Stimulated activated memory B cell treated with anti-CD40 and anti-IgM and Interleukin-4, amounts not matched to agents 10 μg/mL and 1 μg/mL and 100 μg/mL, for 72 hours (primary cell): ENCODE measurements around the gene INIP.

Experiments
- ATAC-seq: fragments of 150-1000 bp; cut with Tn5 transposase; 2 replicates; pipeline ENCODE4 v1.10.0; 2021
- H3K27ac Mint-ChIP-seq: one replicate; pipeline ENCODE4 v1.8.0; 2022; ENCODE audit warnings: mild to moderate bottlenecking, mixed read lengths
- H3K27me3 Mint-ChIP-seq: one replicate; pipeline ENCODE4 v1.8.0; 2022; ENCODE audit warnings: mixed read lengths
- H3K36me3 Mint-ChIP-seq: one replicate; pipeline ENCODE4 v1.8.0; 2022; ENCODE audit warnings: mixed read lengths
- H3K4me1 Mint-ChIP-seq: one replicate; pipeline ENCODE4 v1.8.0; 2022; ENCODE audit warnings: mixed read lengths
- H3K4me3 Mint-ChIP-seq: one replicate; pipeline ENCODE4 v1.8.0; 2022; ENCODE audit warnings: mild to moderate bottlenecking, moderate library complexity, mixed read lengths
- H3K9me3 Mint-ChIP-seq: one replicate; pipeline ENCODE4 v1.8.0; 2022; ENCODE audit warnings: mixed read lengths

INIP gene

DNA sequence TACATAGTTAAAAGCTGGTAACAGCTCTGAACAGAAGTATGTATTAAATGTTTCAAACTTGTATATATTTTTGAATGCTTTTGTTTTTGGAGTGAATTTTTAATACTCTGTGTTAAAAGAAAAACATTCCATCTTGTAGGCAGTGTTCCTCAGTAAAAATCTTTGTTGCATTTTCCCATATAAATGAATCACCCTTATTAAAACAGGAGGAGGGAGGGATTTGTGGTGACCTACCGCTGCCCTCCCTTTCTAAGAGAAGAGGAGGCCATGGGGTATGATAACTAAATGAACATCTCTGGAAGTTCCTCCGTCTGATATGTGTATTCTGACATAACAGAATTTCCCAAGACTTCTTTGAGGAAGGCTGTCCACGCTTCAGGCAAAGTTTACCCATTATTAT is 53.4 kb downstream of the INIP start:
- no peak for ATAC-seq
- Mint-ChIP-seq H3K9me3 (no peaks in the 10 kb centered on the region), H3K4me3 (no peak overlapping the region), H3K27ac (no peak overlapping the region), H3K27me3 (no peaks in the 10 kb centered on the region), H3K4me1 (no peaks in the 10 kb centered on the region), H3K36me3 (peaks cover 3% of the 10 kb centered on the region)

GRCh38 chr9:112663681-112664080 is 54.2 kb downstream of the INIP start:
- Mint-ChIP-seq H3K36me3 (peaks cover 9% of the 10 kb centered on the region), H3K27me3 (no peaks in the 10 kb centered on the region), H3K9me3 (no peaks in the 10 kb centered on the region), H3K4me1 (no peaks in the 10 kb centered on the region), H3K4me3 (no peak overlapping the region), H3K27ac (no peak overlapping the region)
- no peak for ATAC-seq

DNA sequence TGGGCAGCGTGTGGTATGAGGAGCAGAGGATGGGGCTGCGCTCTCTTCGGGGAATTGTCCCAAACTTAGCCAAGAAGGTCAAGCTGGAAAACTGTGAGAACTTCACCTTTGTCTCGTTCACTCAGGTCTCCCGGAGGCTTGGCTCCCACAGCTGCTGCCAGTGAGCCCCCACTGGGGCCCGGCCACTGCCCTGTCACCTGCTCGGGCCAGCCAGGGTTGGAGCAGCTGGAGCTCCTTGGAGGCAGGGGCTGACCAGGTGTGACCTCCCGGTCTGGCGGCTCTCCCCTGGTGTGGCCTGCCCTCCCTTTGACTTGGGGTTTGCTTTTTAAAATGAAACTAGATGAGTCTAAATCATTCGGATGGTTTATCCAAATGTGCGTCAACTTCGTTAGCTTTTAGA is 58.0 kb downstream of the INIP start:
- no peaks in the 10 kb centered on the region for H3K27me3 Mint-ChIP-seq
- no peaks in the 10 kb centered on the region for H3K4me1 Mint-ChIP-seq
- no peak overlapping the region for H3K27ac Mint-ChIP-seq
- no peaks in the 10 kb centered on the region for H3K9me3 Mint-ChIP-seq
- no peak overlapping the region for H3K4me3 Mint-ChIP-seq
- ATAC-seq: no peak
- H3K36me3 Mint-ChIP-seq: peaks cover 9% of the 10 kb centered on the region

DNA sequence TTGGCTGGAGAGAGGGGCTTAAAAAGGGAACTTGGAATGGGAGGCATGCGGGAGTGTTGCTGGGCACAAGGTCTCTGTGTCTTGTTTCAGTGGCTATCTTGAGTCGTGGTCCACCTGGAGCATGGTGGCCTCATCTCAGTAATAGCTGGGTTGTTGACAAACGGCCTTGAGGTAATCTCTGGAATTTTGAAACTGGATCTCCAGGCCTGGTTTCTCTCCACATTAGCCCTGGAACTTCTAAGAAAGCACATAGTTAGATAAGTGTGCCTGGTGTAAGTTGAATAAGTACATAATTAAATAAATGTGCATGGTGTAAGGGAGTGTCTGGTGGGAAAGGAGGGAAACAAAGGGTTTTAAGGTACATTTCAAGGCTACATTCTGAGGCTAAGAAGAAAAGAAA is 62.2 kb downstream of the INIP start:
- Mint-ChIP-seq H3K9me3 (peaks cover under 1% of the 10 kb centered on the region), H3K27ac (no peak overlapping the region), H3K4me1 (no peaks in the 10 kb centered on the region), H3K4me3 (no peak overlapping the region), H3K36me3 (peaks cover 10% of the 10 kb centered on the region), H3K27me3 (no peaks in the 10 kb centered on the region)
- no peak for ATAC-seq

GRCh38 chr9:112654282-112654681 is 63.6 kb downstream of the INIP start:
- no peak for ATAC-seq
- Mint-ChIP-seq H3K36me3 (peaks cover 15% of the 10 kb centered on the region), H3K27me3 (no peaks in the 10 kb centered on the region), H3K4me3 (no peak overlapping the region), H3K9me3 (peaks cover 8% of the 10 kb centered on the region), H3K27ac (no peak overlapping the region), H3K4me1 (no peaks in the 10 kb centered on the region)

DNA sequence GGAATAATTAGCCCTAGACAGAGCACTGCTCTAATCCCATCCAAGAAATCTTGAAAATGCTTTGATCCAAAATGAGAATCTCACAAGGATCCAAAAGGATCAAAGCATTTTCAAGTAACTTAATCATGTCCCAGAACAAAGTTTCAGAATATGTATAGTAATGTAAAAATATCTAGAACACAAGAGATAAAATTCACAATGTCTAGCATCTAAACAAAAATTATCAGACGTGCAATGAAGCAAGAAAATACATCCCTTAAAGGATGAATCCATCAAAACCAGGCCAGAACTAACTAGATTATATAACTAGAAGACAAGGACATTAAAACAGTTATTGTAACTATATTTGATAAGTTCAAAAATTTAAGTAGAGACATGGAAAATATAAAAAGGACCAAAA is 69.3 kb downstream of the INIP start:
- Mint-ChIP-seq H3K27me3 (peaks cover 4% of the 10 kb centered on the region), H3K27ac (no peak overlapping the region), H3K4me3 (no peak overlapping the region), H3K36me3 (peaks cover 51% of the 10 kb centered on the region), H3K9me3 (peaks cover 23% of the 10 kb centered on the region), H3K4me1 (no peaks in the 10 kb centered on the region)
- no peak for ATAC-seq

DNA sequence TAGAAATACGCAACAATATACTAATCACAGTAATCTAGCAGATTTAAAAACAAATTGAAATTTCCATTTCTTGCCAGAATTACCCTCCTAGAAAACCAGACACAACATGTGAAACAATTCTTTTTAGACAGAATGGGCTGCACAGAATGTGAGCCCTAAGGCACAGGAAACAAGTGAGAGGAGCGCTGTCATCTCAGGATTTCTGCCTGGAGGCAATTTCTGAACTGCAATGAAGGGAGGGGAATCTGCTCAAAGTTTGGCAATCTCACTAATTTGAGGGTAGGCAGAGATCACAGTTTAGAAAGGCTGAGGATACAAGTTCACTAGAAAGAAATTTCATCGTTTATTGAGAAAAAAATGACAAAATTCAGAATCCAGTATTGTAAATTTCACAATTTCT is 70.3 kb downstream of the INIP start:
- no peak overlapping the region for H3K4me3 Mint-ChIP-seq
- H3K4me1 Mint-ChIP-seq: no peaks in the 10 kb centered on the region
- peaks cover 23% of the 10 kb centered on the region for H3K9me3 Mint-ChIP-seq
- ATAC-seq: no peak
- H3K36me3 Mint-ChIP-seq: peaks cover 57% of the 10 kb centered on the region
- peaks cover 10% of the 10 kb centered on the region for H3K27me3 Mint-ChIP-seq
- no peak overlapping the region for H3K27ac Mint-ChIP-seq

DNA sequence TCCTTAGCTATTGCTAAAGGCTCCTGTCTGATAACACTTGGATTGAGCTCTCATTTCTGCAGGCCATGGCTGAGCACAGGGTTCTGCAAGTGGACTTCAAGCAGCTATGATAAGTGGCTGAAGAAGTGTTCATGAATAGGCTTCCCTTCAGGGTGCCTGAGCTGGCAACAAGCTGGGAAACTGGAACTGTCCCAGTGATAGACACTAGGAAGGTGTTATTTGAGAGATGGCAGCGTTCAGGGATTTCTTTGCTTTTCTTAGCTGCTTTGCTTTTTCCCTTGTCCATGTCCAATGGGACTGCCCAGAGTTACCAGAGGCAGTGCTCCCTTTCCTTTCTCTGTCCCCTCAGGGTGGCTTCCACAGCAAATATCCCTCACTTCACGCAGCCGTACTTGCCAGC is 75.8 kb downstream of the INIP start:
- H3K9me3 Mint-ChIP-seq: peaks cover 21% of the 10 kb centered on the region
- H3K27me3 Mint-ChIP-seq: peaks cover 10% of the 10 kb centered on the region
- no peak for ATAC-seq
- H3K27ac Mint-ChIP-seq: no peak overlapping the region
- no peaks in the 10 kb centered on the region for H3K4me1 Mint-ChIP-seq
- H3K36me3 Mint-ChIP-seq: peaks cover 54% of the 10 kb centered on the region
- no peak overlapping the region for H3K4me3 Mint-ChIP-seq

DNA sequence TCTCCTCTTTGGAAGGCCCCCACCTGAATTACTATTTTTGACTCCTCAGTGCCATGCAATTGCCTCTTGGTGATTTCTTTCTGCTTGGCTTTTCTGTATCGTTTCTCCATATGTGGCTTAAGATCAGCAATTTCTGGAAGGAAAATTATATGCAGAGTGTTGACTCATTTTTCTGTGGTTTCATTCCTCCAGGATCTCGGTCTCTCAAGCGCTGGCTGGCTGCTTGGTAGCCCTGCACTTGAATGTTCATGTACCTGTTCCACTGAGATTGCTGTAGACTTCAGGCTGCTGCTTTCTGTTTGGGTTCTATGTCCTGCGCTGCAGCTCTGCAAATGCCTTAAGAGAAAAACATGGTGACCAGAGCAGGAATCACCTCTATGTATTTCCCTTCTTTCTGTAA is 77.6 kb downstream of the INIP start:
- Mint-ChIP-seq H3K4me3 (no peak overlapping the region), H3K36me3 (peaks cover 38% of the 10 kb centered on the region), H3K27ac (no peak overlapping the region), H3K4me1 (no peaks in the 10 kb centered on the region), H3K27me3 (peaks cover 10% of the 10 kb centered on the region), H3K9me3 (peaks cover 21% of the 10 kb centered on the region)
- no peak for ATAC-seq
